Liver (tissue), 3 donors: ENCODE data around the gene TKTL1.

Experiments used
- HNF4G ChIP-seq: IDR thresholded peaks from 2 replicates; pipeline ENCODE4 v1.6.1; 2016; ENCODE audit warnings: antibody characterized with exemption
- JUND ChIP-seq, 2 donors: IDR thresholded peaks; 2 replicates each; pipeline ENCODE4 v1.6.1; 2016; ENCODE audit warnings: antibody characterized with exemption in 2 of 2
- RAD21 ChIP-seq, 2 donors: IDR thresholded peaks; 2 replicates each; pipeline ENCODE4 v1.6.1; 2016; ENCODE audit warnings: antibody characterized with exemption in 2 of 2, mild to moderate bottlenecking in 2 of 2
- TF ChIP-seq, protein P1 (sequence below): fragments of 150-350 bp; IDR thresholded peaks from 2 replicates; pipeline ENCODE4 v1.5.1; 2017; ENCODE audit warnings: improper control_type of control experiment, low read depth, low read length; ENCODE audit not compliant: missing input control
- TF ChIP-seq, protein P2 (sequence below): IDR thresholded peaks from 2 replicates; pipeline ENCODE4 v1.6.1; 2016; ENCODE audit warnings: antibody characterized with exemption
- donor health status: healthy.
- donor health status: healthy.

DNA sequence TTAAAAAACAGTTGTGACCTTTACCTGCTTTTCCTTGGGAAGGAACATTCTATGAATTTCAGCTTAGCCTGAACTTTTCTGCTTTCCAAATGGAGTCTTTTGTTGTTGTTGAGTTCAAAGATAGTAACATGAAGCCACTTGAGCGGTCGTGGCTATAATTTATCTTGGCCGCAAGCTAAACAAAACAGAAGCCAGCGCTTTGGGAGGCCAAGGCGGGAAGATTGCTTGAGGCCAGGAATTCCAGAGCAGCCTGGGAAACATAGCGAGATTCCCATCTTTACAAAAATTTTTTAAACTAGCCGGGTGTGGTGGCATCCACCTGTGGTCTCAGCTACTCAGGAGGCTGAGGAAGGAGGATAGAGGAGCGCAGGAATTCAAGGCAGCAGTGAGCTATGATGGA lies 29.9 kb downstream of the TKTL1 start:
- TF ChIP-seq, protein P1, sequence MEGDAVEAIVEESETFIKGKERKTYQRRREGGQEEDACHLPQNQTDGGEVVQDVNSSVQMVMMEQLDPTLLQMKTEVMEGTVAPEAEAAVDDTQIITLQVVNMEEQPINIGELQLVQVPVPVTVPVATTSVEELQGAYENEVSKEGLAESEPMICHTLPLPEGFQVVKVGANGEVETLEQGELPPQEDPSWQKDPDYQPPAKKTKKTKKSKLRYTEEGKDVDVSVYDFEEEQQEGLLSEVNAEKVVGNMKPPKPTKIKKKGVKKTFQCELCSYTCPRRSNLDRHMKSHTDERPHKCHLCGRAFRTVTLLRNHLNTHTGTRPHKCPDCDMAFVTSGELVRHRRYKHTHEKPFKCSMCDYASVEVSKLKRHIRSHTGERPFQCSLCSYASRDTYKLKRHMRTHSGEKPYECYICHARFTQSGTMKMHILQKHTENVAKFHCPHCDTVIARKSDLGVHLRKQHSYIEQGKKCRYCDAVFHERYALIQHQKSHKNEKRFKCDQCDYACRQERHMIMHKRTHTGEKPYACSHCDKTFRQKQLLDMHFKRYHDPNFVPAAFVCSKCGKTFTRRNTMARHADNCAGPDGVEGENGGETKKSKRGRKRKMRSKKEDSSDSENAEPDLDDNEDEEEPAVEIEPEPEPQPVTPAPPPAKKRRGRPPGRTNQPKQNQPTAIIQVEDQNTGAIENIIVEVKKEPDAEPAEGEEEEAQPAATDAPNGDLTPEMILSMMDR = no peak
- TF ChIP-seq HNF4G (no peak), RAD21 (IDR thresholded peaks at IDR 0.05) (no peak), JUND (IDR thresholded peaks at IDR 0.05) (no peak)
- TF ChIP-seq, protein P2, sequence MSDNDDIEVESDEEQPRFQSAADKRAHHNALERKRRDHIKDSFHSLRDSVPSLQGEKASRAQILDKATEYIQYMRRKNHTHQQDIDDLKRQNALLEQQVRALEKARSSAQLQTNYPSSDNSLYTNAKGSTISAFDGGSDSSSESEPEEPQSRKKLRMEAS = no peak
